PFSK-1 (cell line): ENCODE results near the gene HSPA12A.

ENCODE experiments used
- FOXP2 ChIP-seq: optimal IDR thresholded peaks from 2 replicates; pipeline ENCODE3; 2011; ENCODE audit warnings: borderline replicate concordance, control low read depth, inconsistent platforms; ENCODE audit not compliant: insufficient read depth; ENCODE audit errors: extremely low read length, extremely low read depth
- POLR2AphosphoS5 ChIP-seq: IDR thresholded peaks from 2 replicates; pipeline ENCODE4 v1.6.1; 2012; ENCODE audit warnings: low read depth, mild to moderate bottlenecking, control low read depth, low read length, moderate library complexity
- REST ChIP-seq, 2 experiments: IDR thresholded peaks; 2 replicates each; pipeline versions ENCODE4 v1.6.1 to v1.8.0; 2011 to 2012; ENCODE audit warnings: low read depth in 2 of 2, low read length in 2 of 2, control low read depth in 1 of 2, inconsistent platforms in 1 of 2, mild to moderate bottlenecking in 1 of 2, moderate library complexity in 1 of 2; ENCODE audit not compliant: insufficient read depth in 1 of 2
- SIN3A ChIP-seq: IDR thresholded peaks from 2 replicates; pipeline ENCODE4 v1.6.1; 2012; ENCODE audit warnings: mild to moderate bottlenecking, low read length, moderate library complexity, borderline replicate concordance; ENCODE audit not compliant: insufficient read depth
- TAF1 ChIP-seq: IDR thresholded peaks from 2 replicates; pipeline ENCODE4 v1.6.1; 2012; ENCODE audit warnings: low read length, control low read depth, borderline replicate concordance; ENCODE audit not compliant: insufficient read depth

Gene HSPA12A

GRCh38 chr10:116744163-116744753, 1.9 kb upstream of the HSPA12A start:
- no peak for TF ChIP-seq FOXP2
- TF ChIP-seq POLR2AphosphoS5, result no peak
- TF ChIP-seq TAF1, result no peak
- no peak for TF ChIP-seq SIN3A
- TF ChIP-seq REST (IDR thresholded peaks at IDR 0.05; ENCODE audit: insufficient read depth in 1 of 2, low read depth in 2 of 2, low read length in 2 of 2), result no peak

GRCh38 chr10:116743266-116744064, 1.1 kb upstream of the HSPA12A start:
- TF ChIP-seq FOXP2 (no peak), SIN3A (no peak), TAF1 (no peak), POLR2AphosphoS5 (no peak), REST (IDR thresholded peaks at IDR 0.05; ENCODE audit: insufficient read depth in 1 of 2, low read depth in 2 of 2, low read length in 2 of 2) (no peak)

- TF ChIP-seq SIN3A (no peak), POLR2AphosphoS5 (no peak), FOXP2 (no peak), TAF1 (no peak), REST (IDR thresholded peaks at IDR 0.05; ENCODE audit: insufficient read depth in 1 of 2, low read depth in 2 of 2, low read length in 2 of 2) (no peak)
Observed at GRCh38 chr10:116741391-116742351, 695 bp downstream of the HSPA12A start.

DNA sequence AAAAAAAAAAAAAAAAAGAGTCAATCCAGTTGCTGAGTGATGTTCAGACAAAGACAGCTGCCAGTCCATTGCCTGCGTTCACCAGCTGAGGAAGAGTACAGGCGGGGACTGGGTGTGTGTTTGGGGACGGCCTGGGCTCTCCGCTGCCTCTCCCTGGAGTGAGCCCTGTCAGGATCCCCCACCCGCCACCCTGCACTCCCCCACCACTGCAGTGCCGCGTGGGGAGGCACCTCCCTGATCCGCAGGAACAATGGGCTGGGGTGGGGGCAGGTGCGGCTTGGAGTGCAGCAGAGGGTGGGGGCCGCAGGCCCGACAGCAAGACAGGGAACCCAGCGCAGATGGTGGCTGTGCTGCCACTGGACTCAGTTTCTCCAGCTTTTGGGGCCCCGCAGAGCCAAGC, 1.4 kb downstream of the HSPA12A start:
- TF ChIP-seq SIN3A (no peak), TAF1 (no peak), REST (IDR thresholded peaks at IDR 0.05; ENCODE audit: insufficient read depth in 1 of 2, low read depth in 2 of 2, low read length in 2 of 2) (no peak), FOXP2 (no peak), POLR2AphosphoS5 (no peak)
